ENCODE measurements around the gene NSDHL. TPM values are rescaled to one million over a fixed set of nuclear protein-coding genes. Genes with fewer than 3 reads are reported as not detected.

NSDHL gene
- total RNA-seq, 4 donors from 2014 or later, result 41.0 to 63.7 (median 57.4) TPM

DNA sequence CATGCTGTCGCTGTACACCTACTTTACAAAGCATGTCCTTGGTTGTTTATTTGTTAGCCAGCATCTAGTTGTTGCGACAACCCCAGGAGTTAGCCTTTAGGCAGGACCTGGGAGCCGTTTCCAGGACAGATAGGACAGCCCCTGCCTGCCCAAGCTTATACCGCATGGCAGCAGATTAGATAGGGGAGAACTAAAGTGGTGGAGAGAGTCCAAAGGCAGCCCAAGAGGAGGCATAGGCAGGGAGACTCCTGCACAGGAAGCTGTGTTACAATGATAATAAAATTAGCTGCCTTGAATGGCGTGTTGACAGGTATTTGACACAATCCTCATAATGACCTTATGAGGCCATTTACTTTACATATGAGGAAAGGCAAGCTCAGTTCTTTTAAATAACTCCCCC, 13.0 kb downstream of the NSDHL start:
- Histone ChIP-seq H3K27ac (no peak overlapping the region), H3K27me3 (no peaks in the 10 kb centered on the region), H3K4me3 (no peak overlapping the region), H3K4me1 (peaks cover 0 to 29% (median 0%) of the 10 kb centered on the region in 3 donors), H3K36me3 (peaks cover 0 to 31% (median 0%) of the 10 kb centered on the region in 3 donors), H3K9me3 (no peaks in the 10 kb centered on the region)
- 80 to 85% methylated on average over 1 to 5 of the region's 5 CpGs for WGBS, 2 donors
- intact Hi-C loops (cut with DNase I), result no loop called here
- TF ChIP-seq POLR2A (IDR thresholded peaks at IDR 0.05), result no peak
- TF ChIP-seq, protein P1, sequence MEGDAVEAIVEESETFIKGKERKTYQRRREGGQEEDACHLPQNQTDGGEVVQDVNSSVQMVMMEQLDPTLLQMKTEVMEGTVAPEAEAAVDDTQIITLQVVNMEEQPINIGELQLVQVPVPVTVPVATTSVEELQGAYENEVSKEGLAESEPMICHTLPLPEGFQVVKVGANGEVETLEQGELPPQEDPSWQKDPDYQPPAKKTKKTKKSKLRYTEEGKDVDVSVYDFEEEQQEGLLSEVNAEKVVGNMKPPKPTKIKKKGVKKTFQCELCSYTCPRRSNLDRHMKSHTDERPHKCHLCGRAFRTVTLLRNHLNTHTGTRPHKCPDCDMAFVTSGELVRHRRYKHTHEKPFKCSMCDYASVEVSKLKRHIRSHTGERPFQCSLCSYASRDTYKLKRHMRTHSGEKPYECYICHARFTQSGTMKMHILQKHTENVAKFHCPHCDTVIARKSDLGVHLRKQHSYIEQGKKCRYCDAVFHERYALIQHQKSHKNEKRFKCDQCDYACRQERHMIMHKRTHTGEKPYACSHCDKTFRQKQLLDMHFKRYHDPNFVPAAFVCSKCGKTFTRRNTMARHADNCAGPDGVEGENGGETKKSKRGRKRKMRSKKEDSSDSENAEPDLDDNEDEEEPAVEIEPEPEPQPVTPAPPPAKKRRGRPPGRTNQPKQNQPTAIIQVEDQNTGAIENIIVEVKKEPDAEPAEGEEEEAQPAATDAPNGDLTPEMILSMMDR (IDR thresholded peaks at IDR 0.05), result no peak
- DNase-seq, result no peak

DNA sequence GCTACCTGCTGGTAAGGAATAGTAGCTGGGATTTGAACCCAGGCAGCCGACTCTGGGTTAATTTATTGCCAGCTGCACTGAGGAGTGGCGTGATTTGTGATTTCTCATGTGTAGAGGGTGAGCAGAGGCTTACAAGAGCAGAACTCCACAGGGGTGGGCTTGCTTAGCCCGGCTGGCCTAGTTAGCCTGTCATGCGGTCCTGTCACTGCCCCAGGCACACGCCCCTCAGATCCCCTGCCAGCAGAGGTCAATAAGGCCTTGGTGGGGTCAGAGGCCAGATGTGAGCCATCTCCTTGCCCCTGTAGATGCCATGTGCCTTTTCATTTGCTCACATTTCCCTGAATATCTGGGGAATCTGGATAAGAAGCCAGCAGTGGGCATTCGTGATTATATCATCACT, 13.4 kb downstream of the NSDHL start:
- Histone ChIP-seq H3K36me3 (peaks cover 0 to 35% (median 0%) of the 10 kb centered on the region in 3 donors), H3K27ac (no peak overlapping the region), H3K9me3 (no peaks in the 10 kb centered on the region), H3K4me3 (no peak overlapping the region), H3K27me3 (no peaks in the 10 kb centered on the region), H3K4me1 (peaks cover 0 to 29% (median 0%) of the 10 kb centered on the region in 3 donors)
- intact Hi-C loops (cut with DNase I), result no loop called here
- no peak for TF ChIP-seq POLR2A (IDR thresholded peaks at IDR 0.05)
- TF ChIP-seq, protein P1 (IDR thresholded peaks at IDR 0.05), result no peak
- WGBS, 2 donors, result 71% methylated on average over 5 of the region's 6 CpGs; no CpG with 5 or more reads in 1 of the 2 donors
- DNase-seq, result no peak

DNA sequence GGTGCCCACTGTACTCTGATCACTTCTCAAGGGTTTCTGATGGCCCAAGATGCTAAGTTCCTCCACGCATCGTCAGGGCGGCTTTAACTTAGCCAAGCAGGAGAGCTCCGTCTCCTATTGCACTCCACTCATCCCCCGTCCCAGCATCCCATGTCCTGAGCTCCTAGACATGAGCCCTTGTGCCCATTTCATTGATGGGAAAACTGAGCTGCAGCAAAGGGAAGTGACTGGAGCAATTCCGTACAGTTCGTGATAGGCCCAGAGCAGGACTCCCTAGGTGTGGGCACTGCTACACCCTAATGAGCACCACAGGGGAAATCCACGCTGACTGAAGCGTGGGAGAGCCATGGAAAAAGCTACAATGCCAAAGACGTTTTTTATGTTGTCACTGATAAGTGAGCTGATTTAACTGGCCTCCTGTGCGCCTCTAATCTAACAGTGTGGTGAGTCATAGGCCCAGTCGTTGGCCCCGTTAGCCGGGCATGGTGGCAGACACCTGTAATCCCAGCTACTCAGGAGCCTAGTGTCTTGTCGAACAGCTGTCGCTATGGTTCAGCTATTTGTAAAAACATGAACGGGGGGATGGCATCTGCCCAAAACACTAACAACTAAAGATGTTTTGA, 14.9 kb downstream of the NSDHL start:
- peaks cover 0 to 50% (median 0%) of the 10 kb centered on the region in 3 donors for H3K36me3 ChIP-seq
- no peaks in the 10 kb centered on the region for H3K9me3 ChIP-seq
- TF ChIP-seq, protein P1 (IDR thresholded peaks at IDR 0.05), result no peak
- no peak for TF ChIP-seq POLR2A (IDR thresholded peaks at IDR 0.05)
- H3K27ac ChIP-seq, result no peak overlapping the region
- no peak for DNase-seq
- no peaks in the 10 kb centered on the region for H3K27me3 ChIP-seq
- H3K4me3 ChIP-seq, result no peak overlapping the region
- H3K4me1 ChIP-seq, result peaks cover 0 to 22% (median 0%) of the 10 kb centered on the region in 3 donors
- intact Hi-C loops (cut with DNase I), result no loop called here
- WGBS, 2 donors, result 86 to 87% methylated on average over 5 to 12 of the region's 17 CpGs

DNA sequence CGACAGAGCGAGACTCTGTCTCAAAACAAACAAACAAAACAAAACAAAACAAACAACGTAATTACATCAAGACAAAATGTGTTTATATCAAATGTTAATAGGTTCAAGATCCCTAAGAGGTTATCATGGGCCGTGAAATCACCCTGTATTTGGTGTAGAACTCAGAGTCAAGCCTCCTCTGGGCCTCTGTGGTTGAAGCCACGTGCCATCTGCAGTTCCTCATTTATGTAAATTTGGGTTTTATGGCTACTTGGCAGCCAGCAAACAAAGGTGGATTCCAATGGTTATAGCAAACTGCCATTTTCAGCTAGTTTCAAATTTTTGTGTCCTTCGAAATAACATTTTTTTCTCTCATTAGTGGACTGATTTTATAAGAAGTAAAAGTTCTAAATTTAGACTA, 16.4 kb downstream of the NSDHL start:
- no peaks in the 10 kb centered on the region for H3K9me3 ChIP-seq
- no peak for DNase-seq
- H3K27me3 ChIP-seq, result no peaks in the 10 kb centered on the region
- H3K4me3 ChIP-seq, result no peak overlapping the region
- H3K36me3 ChIP-seq, result peaks cover 0 to 64% (median 0%) of the 10 kb centered on the region in 3 donors
- peaks cover 0 to 14% (median 0%) of the 10 kb centered on the region in 3 donors for H3K4me1 ChIP-seq
- 62 to 79% methylated on average over 6 of the region's 6 CpGs for WGBS, 2 donors
- no peak for TF ChIP-seq POLR2A (IDR thresholded peaks at IDR 0.05)
- TF ChIP-seq, protein P1 (IDR thresholded peaks at IDR 0.05), result no peak
- intact Hi-C loops (cut with DNase I), result no loop called here
- no peak overlapping the region for H3K27ac ChIP-seq

DNA sequence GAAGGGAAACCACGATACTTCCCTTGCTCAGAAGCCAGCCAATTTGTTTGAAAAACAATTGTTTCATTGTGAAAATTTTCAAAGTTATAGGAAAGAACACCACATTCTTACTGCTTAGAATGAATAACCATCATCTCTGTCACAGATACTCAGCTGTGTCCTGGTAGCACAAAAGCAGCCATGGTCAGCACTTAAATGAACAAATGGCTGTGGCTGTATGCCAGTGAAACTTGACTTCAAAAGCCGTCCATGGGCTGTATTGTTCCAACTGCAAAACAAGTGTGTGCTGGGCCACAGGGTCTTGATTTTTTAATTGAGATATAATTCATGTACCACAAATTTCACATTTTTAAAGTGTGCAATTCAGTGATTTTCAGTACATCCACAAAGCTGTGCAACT, 19.6 kb downstream of the NSDHL start:
- no peak overlapping the region for H3K4me3 ChIP-seq
- H3K27ac ChIP-seq, result no peak overlapping the region
- H3K4me1 ChIP-seq, result peaks cover 0 to 14% (median 0%) of the 10 kb centered on the region in 3 donors
- TF ChIP-seq, protein P1 (IDR thresholded peaks at IDR 0.05), result no peak
- no peak for TF ChIP-seq POLR2A (IDR thresholded peaks at IDR 0.05)
- no peaks in the 10 kb centered on the region for H3K27me3 ChIP-seq
- no peak for DNase-seq
- no peaks in the 10 kb centered on the region for H3K9me3 ChIP-seq
- intact Hi-C loops (cut with DNase I), result no loop called here
- WGBS, 2 donors, result 70 to 86% methylated on average over 2 of the region's 2 CpGs
- peaks cover 0 to 73% (median 0%) of the 10 kb centered on the region in 3 donors for H3K36me3 ChIP-seq

Measured in esophagus squamous epithelium (tissue), 5 donors.